Gastroesophageal sphincter (tissue), 4 donors: ENCODE data around the gene PKDCC. TPM values are rescaled to one million over a fixed set of nuclear protein-coding genes. Genes with fewer than 3 reads are reported as not detected.
A peak's percentile ranks its signal among the peaks of the same experiment; 100 is the strongest.

Experiments
- ATAC-seq: fragments of 150-250 bp; one replicate; pipeline ENCODE4 v1.9.1; 2016; ENCODE audit warnings: mild to moderate bottlenecking, moderate library complexity
- H3K27ac ChIP-seq, 4 donors: fragments of 200-600 bp; sonication (generic) in 3 of 4; 1 replicate in 3 of 4; 2 replicates in 1 of 4; pipeline ENCODE4 v1.5.1; 2016 to 2019
- H3K27me3 ChIP-seq: fragments of 200-600 bp; sonication (generic); one replicate; pipeline ENCODE4 v1.5.1; 2019
- H3K36me3 ChIP-seq, 2 donors: fragments of 200-600 bp; sonication (generic); one replicate each; pipeline ENCODE4 v1.5.1; 2019; ENCODE audit warnings: control low read depth in 1 of 2
- H3K4me1 ChIP-seq, 3 donors: fragments of 200-600 bp; sonication (generic); 1 replicate in 2 of 3; 2 replicates in 1 of 3; pipeline ENCODE4 v1.5.1; 2016 to 2019; ENCODE audit warnings: control low read depth in 2 of 3
- H3K4me3 ChIP-seq, 2 donors: fragments of 200-600 bp; sonication (generic); one replicate each; pipeline ENCODE4 v1.5.1; 2019; ENCODE audit warnings: mild to moderate bottlenecking in 1 of 2, moderate library complexity in 1 of 2
- H3K9me3 ChIP-seq, 3 donors: fragments of 200-600 bp; sonication (generic); one replicate each; pipeline ENCODE4 v1.5.1; 2017 to 2019; ENCODE audit warnings: control low read depth in 2 of 3
- CTCF ChIP-seq, 4 experiments: fragments of 200-600 bp in 2 of 4; fragments of 450-650 bp in 2 of 4; sonication (generic) in 1 of 4; IDR thresholded peaks; one replicate each; pipeline ENCODE4 v1.5.1; 2017 to 2019; ENCODE audit warnings: antibody characterized with exemption in 4 of 4, mild to moderate bottlenecking in 2 of 4, moderate library complexity in 2 of 4
- EP300 ChIP-seq: sonication (generic); formaldehyde crosslinking; IDR thresholded peaks from one replicate; pipeline ENCODE4 v1.6.1; 2017; ENCODE audit warnings: antibody characterized with exemption, mild to moderate bottlenecking
- POLR2A ChIP-seq, 2 donors: fragments of 450-650 bp; IDR thresholded peaks; one replicate each; pipeline ENCODE4 v1.6.1; 2017; ENCODE audit warnings: antibody characterized with exemption in 2 of 2, mild to moderate bottlenecking in 2 of 2, moderate library complexity in 1 of 2
- POLR2AphosphoS5 ChIP-seq: sonication (generic); formaldehyde crosslinking; IDR thresholded peaks from one replicate; pipeline ENCODE4 v1.6.1; 2017; ENCODE audit warnings: antibody characterized with exemption
- WGBS, 2 donors: methylation state at CpG; one replicate each; pipeline ENCODE4 v1.1.5; 2018; ENCODE audit warnings: low coverage in 1 of 2; 5-methylcytosine and 5-hydroxymethylcytosine counted together
- total RNA-seq, 4 donors: library from RNA; depleted of rRNA; stranded (reverse); fragments of >200 nt; gene quantifications; one replicate each; pipeline ENCODE4 v1.1.0, GENCODE V29; 2016

The PKDCC gene
- 100 to 1,000 TPM in 3 of 4 donors, 10 to 100 TPM in 1; 89.0 to 277 (median 194) TPM for total RNA-seq

GRCh38 chr2:42047488-42048298, at the start of gene PKDCC:
Gene PKDCC (plus strand): TSS chr2:42048021. CDS start chr2:42048200, 179 bp downstream.
- 2% methylated on average over 21 of the region's 111 CpGs; no CpG with 5 or more reads in 1 of the 2 donors for WGBS, 2 donors
- no peaks in the 10 kb centered on the region for H3K9me3 ChIP-seq
- peaks cover 0 to 59% (median 19%) of the 10 kb centered on the region in 3 donors for H3K4me1 ChIP-seq
- no peaks in the 10 kb centered on the region for H3K36me3 ChIP-seq
- H3K27ac ChIP-seq = peak within 1 kb of the TSS; percentile 84 to 99 (median 97)
- no peaks in the 10 kb centered on the region for H3K27me3 ChIP-seq
- H3K4me3 ChIP-seq = peak within 1 kb of the TSS; percentile 79 to 82
- peak; percentile 89 for ATAC-seq
- no peak for TF ChIP-seq CTCF (IDR thresholded peaks at IDR 0.05)
- TF ChIP-seq EP300 = no peak
- peak; percentile 8 for TF ChIP-seq POLR2AphosphoS5
- peak; percentile 72 to 80 for TF ChIP-seq POLR2A (IDR thresholded peaks at IDR 0.05)

- H3K4me3 ChIP-seq = no peak overlapping the region
- no peaks in the 10 kb centered on the region for H3K27me3 ChIP-seq
- peak; percentile 46 for ATAC-seq
- no peaks in the 10 kb centered on the region for H3K9me3 ChIP-seq
- WGBS, 2 donors = 35 to 53% methylated on average over 7 to 14 of the region's 15 CpGs
- no peaks in the 10 kb centered on the region for H3K36me3 ChIP-seq
- H3K27ac ChIP-seq = peak overlapping the region in 2 of 4 donors; percentile 29 to 33
- peaks cover 0 to 6% (median 0%) of the 10 kb centered on the region in 3 donors for H3K4me1 ChIP-seq
- no peak for TF ChIP-seq CTCF (IDR thresholded peaks at IDR 0.05)
- TF ChIP-seq POLR2A (IDR thresholded peaks at IDR 0.05) = no peak
- no peak for TF ChIP-seq EP300
- no peak for TF ChIP-seq POLR2AphosphoS5
These were observed 49.4 kb upstream of the PKDCC start for GRCh38 chr2:41998186-41999127.

- peaks cover 0 to 6% (median 0%) of the 10 kb centered on the region in 3 donors for H3K4me1 ChIP-seq
- ATAC-seq = peak; percentile 46
- peak overlapping the region in 2 of 4 donors; percentile 29 to 33 for H3K27ac ChIP-seq
- TF ChIP-seq POLR2AphosphoS5 (no peak), CTCF (IDR thresholded peaks at IDR 0.05) (no peak), POLR2A (IDR thresholded peaks at IDR 0.05) (no peak)
- H3K36me3 ChIP-seq = no peaks in the 10 kb centered on the region
- no peak overlapping the region for H3K4me3 ChIP-seq
- H3K9me3 ChIP-seq = no peaks in the 10 kb centered on the region
- no peaks in the 10 kb centered on the region for H3K27me3 ChIP-seq
- WGBS, 2 donors = 100% methylated on average over 1 of the region's 1 CpG
These were observed 48.7 kb upstream of the PKDCC start for GRCh38 chr2:41999128-41999480.

- Histone ChIP-seq H3K27me3 (no peaks in the 10 kb centered on the region), H3K9me3 (no peaks in the 10 kb centered on the region), H3K27ac (no peak overlapping the region), H3K4me3 (no peak overlapping the region), H3K36me3 (no peaks in the 10 kb centered on the region), H3K4me1 (peaks cover 0 to 6% (median 0%) of the 10 kb centered on the region in 3 donors)
- ATAC-seq = no peak
- TF ChIP-seq EP300 = no peak
- no peak for TF ChIP-seq POLR2A (IDR thresholded peaks at IDR 0.05)
- TF ChIP-seq CTCF (IDR thresholded peaks at IDR 0.05) = no peak
- TF ChIP-seq POLR2AphosphoS5 = no peak
- 72 to 88% methylated on average over 6 to 7 of the region's 9 CpGs for WGBS, 2 donors
These were observed 48.1 kb upstream of the PKDCC start for GRCh38 chr2:41999592-42000281.
